HG02571 (cell line): ENCODE measurements around the gene GRM2.
"Not testable (repeated sequence)": the region's sequence is repeated elsewhere in the genome, so short reads cannot be mapped to it uniquely, and the experiment has no call there.

Experiments
- ATAC-seq: cut with Tn5 transposase; IDR thresholded peaks from one replicate; pipeline ENCODE4 v1.9.1; 2021; ENCODE audit warnings: mild to moderate bottlenecking, moderate library complexity; ENCODE audit not compliant: unreplicated experiment

The GRM2 gene

GRCh38 chr3:51720292-51721061, 13.6 kb downstream of the GRM2 start:
- no peak for ATAC-seq

GRCh38 chr3:51721062-51721745, 14.3 kb downstream of the GRM2 start:
- no peak for ATAC-seq

- no peak for ATAC-seq
These were observed 15.5 kb downstream of the GRM2 start for GRCh38 chr3:51722362-51722761.

- no peak for ATAC-seq
These were observed 20.6 kb downstream of the GRM2 start for GRCh38 chr3:51727500-51727899.

- no peak for ATAC-seq
These were observed 22.3 kb downstream of the GRM2 start for GRCh38 chr3:51729042-51729633.

- ATAC-seq = no peak
These were observed 27.1 kb downstream of the GRM2 start for GRCh38 chr3:51733859-51734571.

- no peak for ATAC-seq
These were observed 27.7 kb downstream of the GRM2 start for GRCh38 chr3:51734572-51734907.

GRCh38 chr3:51735039-51735438, 28.2 kb downstream of the GRM2 start:
- ATAC-seq = no peak

- no peak for ATAC-seq
These were observed 29.1 kb downstream of the GRM2 start for GRCh38 chr3:51735950-51736349.

GRCh38 chr3:51739110-51739509, 32.2 kb downstream of the GRM2 start:
- no peak for ATAC-seq

- not testable (repeated sequence) for ATAC-seq
These were observed 35.5 kb downstream of the GRM2 start for GRCh38 chr3:51742320-51742719.

GRCh38 chr3:51742978-51743377, 36.1 kb downstream of the GRM2 start:
- ATAC-seq = not testable (repeated sequence)

- ATAC-seq = no peak
These were observed 41.0 kb downstream of the GRM2 start for GRCh38 chr3:51747840-51748239.

- no peak for ATAC-seq
These were observed 41.5 kb downstream of the GRM2 start for GRCh38 chr3:51748327-51748726.

GRCh38 chr3:51750878-51751277, 44.0 kb downstream of the GRM2 start:
- no peak for ATAC-seq

GRCh38 chr3:51751287-51751686, 44.4 kb downstream of the GRM2 start:
- ATAC-seq = no peak

- ATAC-seq = not testable (repeated sequence)
These were observed 47.2 kb downstream of the GRM2 start for GRCh38 chr3:51753763-51754750.

- no peak for ATAC-seq
These were observed 52.3 kb downstream of the GRM2 start for GRCh38 chr3:51759203-51759602.
